ENCODE data around the gene ZCCHC14.
"Not testable (repeated sequence)": the region's sequence is repeated elsewhere in the genome, so short reads cannot be mapped to it uniquely, and the experiment has no call there.

Gene ZCCHC14

GRCh38 chr16:87384162-87384874 is 108.5 kb downstream of the ZCCHC14 start:
- peaks cover 68% of the 10 kb centered on the region for H3K4me1 Mint-ChIP-seq (ENCODE audit: low read depth)
- peaks cover 25% of the 10 kb centered on the region for H3K36me3 Mint-ChIP-seq (ENCODE audit: low read depth)
- H3K27me3 Mint-ChIP-seq, result peaks cover 2% of the 10 kb centered on the region
- DNase-seq, result no peak
- no peaks in the 10 kb centered on the region for H3K9me3 Mint-ChIP-seq
- H3K27ac Mint-ChIP-seq, result peak overlapping the region; percentile 98
- peak overlapping the region; percentile 82 for H3K4me3 Mint-ChIP-seq

GRCh38 chr16:87383505-87384161 is 109.2 kb downstream of the ZCCHC14 start, which contains the start of gene FBXO31:
TSS of gene FBXO31 (minus strand) at chr16:87383776. CDS start at chr16:87383744, 32 bp downstream.
- peaks cover 69% of the 10 kb centered on the region for H3K4me1 Mint-ChIP-seq (ENCODE audit: low read depth)

GRCh38 chr16:87382023-87382785 is 110.6 kb downstream of the ZCCHC14 start:
- peak overlapping the region; percentile 93 for H3K27ac Mint-ChIP-seq
- H3K4me1 Mint-ChIP-seq (ENCODE audit: low read depth), result peaks cover 55% of the 10 kb centered on the region
- H3K4me3 Mint-ChIP-seq, result peak overlapping the region; percentile 90
- peaks cover 41% of the 10 kb centered on the region for H3K36me3 Mint-ChIP-seq (ENCODE audit: low read depth)
- H3K9me3 Mint-ChIP-seq, result no peaks in the 10 kb centered on the region
- DNase-seq, result no peak
- H3K27me3 Mint-ChIP-seq, result peaks cover 2% of the 10 kb centered on the region

More at GRCh38 chr16:87383505-87384161, 109.2 kb downstream of the ZCCHC14 start, which contains the start of gene FBXO31:
- peak within 1 kb of the TSS; percentile 98 for H3K27ac Mint-ChIP-seq
- H3K27me3 Mint-ChIP-seq, result peaks cover 2% of the 10 kb centered on the region
- peak within 1 kb of the TSS; percentile 90 for H3K4me3 Mint-ChIP-seq
- peaks cover 30% of the 10 kb centered on the region for H3K36me3 Mint-ChIP-seq (ENCODE audit: low read depth)
- no peaks in the 10 kb centered on the region for H3K9me3 Mint-ChIP-seq
- peak; percentile 98 for DNase-seq

- Mint-ChIP-seq H3K36me3 (ENCODE audit: low read depth) (peaks cover 53% of the 10 kb centered on the region), H3K4me1 (ENCODE audit: low read depth) (peaks cover 59% of the 10 kb centered on the region), H3K27me3 (peaks cover 2% of the 10 kb centered on the region), H3K9me3 (no peaks in the 10 kb centered on the region), H3K27ac (peak overlapping the region; percentile 92), H3K4me3 (peak overlapping the region; percentile 90)
- DNase-seq, result no peak
Measured at GRCh38 chr16:87380881-87381280, 111.9 kb downstream of the ZCCHC14 start.

- Mint-ChIP-seq H3K4me3 (peak overlapping the region; percentile 90), H3K9me3 (no peaks in the 10 kb centered on the region), H3K27ac (peak overlapping the region; percentile 92), H3K4me1 (ENCODE audit: low read depth) (peaks cover 61% of the 10 kb centered on the region), H3K36me3 (ENCODE audit: low read depth) (peaks cover 56% of the 10 kb centered on the region), H3K27me3 (peaks cover 2% of the 10 kb centered on the region)
- DNase-seq, result no peak
Measured at GRCh38 chr16:87380403-87380802, 112.4 kb downstream of the ZCCHC14 start.

GRCh38 chr16:87379312-87379752 is 113.5 kb downstream of the ZCCHC14 start:
- Mint-ChIP-seq H3K36me3 (ENCODE audit: low read depth) (peaks cover 62% of the 10 kb centered on the region), H3K4me1 (ENCODE audit: low read depth) (peaks cover 57% of the 10 kb centered on the region), H3K27ac (peak overlapping the region; percentile 23)
- H3K27me3 Mint-ChIP-seq, H3K4me3 Mint-ChIP-seq, DNase-seq, H3K9me3 Mint-ChIP-seq: not testable (repeated sequence)

GRCh38 chr16:87376660-87377059 is 116.2 kb downstream of the ZCCHC14 start:
- peaks cover 54% of the 10 kb centered on the region for H3K4me1 Mint-ChIP-seq (ENCODE audit: low read depth)
- no peaks in the 10 kb centered on the region for H3K27me3 Mint-ChIP-seq
- no peak overlapping the region for H3K4me3 Mint-ChIP-seq
- no peaks in the 10 kb centered on the region for H3K9me3 Mint-ChIP-seq
- H3K36me3 Mint-ChIP-seq (ENCODE audit: low read depth), result peaks cover 65% of the 10 kb centered on the region
- H3K27ac Mint-ChIP-seq, result peak overlapping the region; percentile 22
- DNase-seq, result no peak

- Mint-ChIP-seq H3K9me3 (no peaks in the 10 kb centered on the region), H3K36me3 (ENCODE audit: low read depth) (peaks cover 62% of the 10 kb centered on the region), H3K27ac (no peak overlapping the region), H3K4me3 (no peak overlapping the region), H3K4me1 (ENCODE audit: low read depth) (peaks cover 53% of the 10 kb centered on the region), H3K27me3 (no peaks in the 10 kb centered on the region)
- no peak for DNase-seq
Measured at GRCh38 chr16:87375426-87376135, 117.2 kb downstream of the ZCCHC14 start.

GRCh38 chr16:87374313-87374712 is 118.5 kb downstream of the ZCCHC14 start:
- Mint-ChIP-seq H3K27ac (no peak overlapping the region), H3K4me1 (ENCODE audit: low read depth) (peaks cover 52% of the 10 kb centered on the region), H3K4me3 (no peak overlapping the region), H3K9me3 (no peaks in the 10 kb centered on the region), H3K27me3 (no peaks in the 10 kb centered on the region), H3K36me3 (ENCODE audit: low read depth) (peaks cover 57% of the 10 kb centered on the region)
- no peak for DNase-seq

GRCh38 chr16:87372305-87372704 is 120.5 kb downstream of the ZCCHC14 start:
- Mint-ChIP-seq H3K27me3 (no peaks in the 10 kb centered on the region), H3K27ac (no peak overlapping the region), H3K4me1 (ENCODE audit: low read depth) (peaks cover 67% of the 10 kb centered on the region), H3K9me3 (no peaks in the 10 kb centered on the region), H3K36me3 (ENCODE audit: low read depth) (peaks cover 54% of the 10 kb centered on the region), H3K4me3 (no peak overlapping the region)
- no peak for DNase-seq

- peak overlapping the region; percentile 69 for H3K27ac Mint-ChIP-seq
- peaks cover 53% of the 10 kb centered on the region for H3K36me3 Mint-ChIP-seq (ENCODE audit: low read depth)
- H3K4me1 Mint-ChIP-seq (ENCODE audit: low read depth), result peaks cover 63% of the 10 kb centered on the region
- DNase-seq, result no peak
- H3K9me3 Mint-ChIP-seq, result no peaks in the 10 kb centered on the region
- H3K27me3 Mint-ChIP-seq, result no peaks in the 10 kb centered on the region
- no peak overlapping the region for H3K4me3 Mint-ChIP-seq
Measured at GRCh38 chr16:87371261-87371866, 121.5 kb downstream of the ZCCHC14 start.

GRCh38 chr16:87369796-87370719 is 122.8 kb downstream of the ZCCHC14 start:
- Mint-ChIP-seq H3K36me3 (ENCODE audit: low read depth) (peaks cover 57% of the 10 kb centered on the region), H3K4me1 (ENCODE audit: low read depth) (peaks cover 62% of the 10 kb centered on the region), H3K4me3 (no peak overlapping the region), H3K27me3 (no peaks in the 10 kb centered on the region), H3K9me3 (no peaks in the 10 kb centered on the region), H3K27ac (no peak overlapping the region)
- DNase-seq, result no peak

Data from activated T-cell treated with anti-CD3 and anti-CD28 coated beads, Interleukin-2, amount 50 U/mL, for 24 hours (primary cell).